HG02970 (cell line): Measurements from ENCODE around the gene ESRRG.

Experiments used
- ATAC-seq: cut with Tn5 transposase; IDR thresholded peaks from one replicate; pipeline ENCODE4 v1.9.1; 2021; ENCODE audit warnings: mild to moderate bottlenecking, moderate library complexity, moderate number of reproducible peaks; ENCODE audit not compliant: unreplicated experiment, low FRiP score

ESRRG gene

GRCh38 chr1:216641669-216642460 lies 81.4 kb downstream of the ESRRG start:
- no peak for ATAC-seq

- no peak for ATAC-seq
Observed at GRCh38 chr1:216640100-216640499, 83.1 kb downstream of the ESRRG start.

- no peak for ATAC-seq
Observed at GRCh38 chr1:216632980-216633379, 90.2 kb downstream of the ESRRG start.

GRCh38 chr1:216630532-216630931 lies 92.7 kb downstream of the ESRRG start:
- no peak for ATAC-seq

GRCh38 chr1:216627252-216627651 lies 96.0 kb downstream of the ESRRG start:
- no peak for ATAC-seq

GRCh38 chr1:216626394-216627067 lies 96.7 kb downstream of the ESRRG start:
- no peak for ATAC-seq

- ATAC-seq: no peak
Observed at GRCh38 chr1:216621536-216621935, 101.7 kb downstream of the ESRRG start.

GRCh38 chr1:216617081-216617875 lies 106.0 kb downstream of the ESRRG start:
- no peak for ATAC-seq

GRCh38 chr1:216616425-216616824 lies 106.8 kb downstream of the ESRRG start:
- no peak for ATAC-seq

- no peak for ATAC-seq
Observed at GRCh38 chr1:216614011-216614934, 109.0 kb downstream of the ESRRG start.

- ATAC-seq: no peak
Observed at GRCh38 chr1:216612291-216612690, 110.9 kb downstream of the ESRRG start.

- no peak for ATAC-seq
Observed at GRCh38 chr1:216607067-216607697, 116.0 kb downstream of the ESRRG start.

GRCh38 chr1:216606047-216606637 lies 117.1 kb downstream of the ESRRG start:
- no peak for ATAC-seq

GRCh38 chr1:216604771-216605170 lies 118.5 kb downstream of the ESRRG start:
- no peak for ATAC-seq

- ATAC-seq: peak; percentile 76
Observed at GRCh38 chr1:216600730-216601609, 122.3 kb downstream of the ESRRG start.

- no peak for ATAC-seq
Observed at GRCh38 chr1:216599851-216600250, 123.4 kb downstream of the ESRRG start.

- ATAC-seq: no peak
Observed at GRCh38 chr1:216598448-216598847, 124.8 kb downstream of the ESRRG start.

- no peak for ATAC-seq
Observed at GRCh38 chr1:216596281-216596862, 126.9 kb downstream of the ESRRG start.
